GM19468 (cell line): Measurements from ENCODE around the gene SMIM33.
A peak's percentile ranks its signal among the peaks of the same experiment; 100 is the strongest.

Experiments used
- ATAC-seq: cut with Tn5 transposase; IDR thresholded peaks from one replicate; pipeline ENCODE4 v1.9.1; 2021; ENCODE audit warnings: mild to moderate bottlenecking, moderate library complexity, moderate number of reproducible peaks; ENCODE audit not compliant: unreplicated experiment; ENCODE audit errors: extremely low read depth

The SMIM33 gene

DNA sequence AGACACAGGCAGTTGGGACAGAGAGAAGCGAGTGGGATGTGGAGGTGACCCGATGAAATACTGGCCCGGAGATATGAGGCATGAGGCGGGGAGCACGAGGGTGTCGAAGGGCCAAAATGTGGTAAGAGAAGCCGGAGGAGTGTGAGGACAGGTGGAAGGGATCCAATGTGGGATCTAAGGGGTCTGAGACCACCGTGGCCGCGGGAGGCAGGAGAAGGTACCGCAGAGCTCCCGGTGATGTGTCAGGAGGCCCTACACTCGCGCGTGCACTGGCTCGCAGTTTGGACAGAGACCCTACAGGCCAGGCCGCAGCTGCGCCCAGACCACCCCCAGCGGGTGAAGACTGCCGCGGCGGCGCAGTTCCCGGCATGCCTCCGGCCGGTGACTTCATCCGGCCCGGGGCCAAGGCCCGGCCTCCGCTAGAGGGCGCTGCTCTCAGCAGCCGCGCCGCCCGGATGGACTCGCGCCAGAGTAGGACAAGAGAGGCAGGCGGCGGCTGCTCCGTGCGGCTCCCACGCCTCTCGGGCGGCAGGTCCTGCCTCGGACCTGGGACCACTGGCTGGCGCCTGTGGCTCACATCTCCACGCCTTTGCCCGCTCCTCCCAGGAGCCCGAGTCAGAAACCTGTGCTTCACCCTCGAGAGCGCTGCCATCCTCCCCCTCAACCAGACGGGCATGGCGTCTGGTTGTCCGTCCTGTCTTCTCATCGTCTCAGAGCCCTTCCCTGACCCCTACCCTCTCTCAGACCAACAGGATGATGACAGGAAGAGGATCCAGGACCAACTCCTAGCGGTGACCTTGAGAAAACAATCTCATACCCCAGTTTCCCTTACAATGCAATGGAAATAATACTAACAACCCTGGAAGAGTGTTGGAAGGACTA lies 47.1 kb downstream of the SMIM33 start:
- ATAC-seq, result peak; percentile 68
